ENCODE results near the gene NRAS.

Gene NRAS

GRCh38 chr1:114671939-114672275 lies 44.7 kb downstream of the NRAS start:
- no peak for DNase-seq

GRCh38 chr1:114671011-114671938 lies 45.3 kb downstream of the NRAS start:
- DNase-seq = peak; percentile 42

GRCh38 chr1:114670083-114671010 lies 46.2 kb downstream of the NRAS start:
- DNase-seq = peak; percentile 89

GRCh38 chr1:114669562-114670082 lies 46.9 kb downstream of the NRAS start, which contains the start of gene DENND2C:
DENND2C (minus strand) TSS chr1:114670049; CDS start chr1:114625984, 44,065 bp downstream.
- no peak for DNase-seq

GRCh38 chr1:114668784-114669561 lies 47.6 kb downstream of the NRAS start:
- no peak for DNase-seq

GRCh38 chr1:114668373-114668772 lies 48.2 kb downstream of the NRAS start:
- DNase-seq = no peak

GRCh38 chr1:114666954-114667353 lies 49.6 kb downstream of the NRAS start:
- DNase-seq = no peak

GRCh38 chr1:114660238-114660637 lies 56.3 kb downstream of the NRAS start:
- DNase-seq = no peak
